ENCODE results near the gene NAT10.

NAT10 gene

GRCh38 chr11:34111722-34112270 lies 6.4 kb downstream of the NAT10 start:
- DNase-seq (ENCODE audit: low read depth), result no peak

- no peak for DNase-seq (ENCODE audit: low read depth)
These were observed 8.6 kb downstream of the NAT10 start for GRCh38 chr11:34114014-34114413.

- no peak for DNase-seq (ENCODE audit: low read depth)
These were observed 9.0 kb downstream of the NAT10 start for GRCh38 chr11:34114471-34114870.

GRCh38 chr11:34120651-34121050 lies 15.2 kb downstream of the NAT10 start:
- DNase-seq (ENCODE audit: low read depth), result no peak

- no peak for DNase-seq (ENCODE audit: low read depth)
These were observed 19.6 kb downstream of the NAT10 start for GRCh38 chr11:34124885-34125668.

- no peak for DNase-seq (ENCODE audit: low read depth)
These were observed 21.8 kb downstream of the NAT10 start for GRCh38 chr11:34126959-34127848.

- no peak for DNase-seq (ENCODE audit: low read depth)
These were observed 23.4 kb downstream of the NAT10 start for GRCh38 chr11:34128824-34129223.

- DNase-seq (ENCODE audit: low read depth), result no peak
These were observed 27.0 kb downstream of the NAT10 start for GRCh38 chr11:34132261-34132965.

GRCh38 chr11:34134765-34135164 lies 29.3 kb downstream of the NAT10 start:
- DNase-seq (ENCODE audit: low read depth), result no peak

- DNase-seq (ENCODE audit: low read depth), result no peak
These were observed 30.0 kb downstream of the NAT10 start for GRCh38 chr11:34135439-34135838.

GRCh38 chr11:34136420-34136819 lies 31.0 kb downstream of the NAT10 start:
- DNase-seq (ENCODE audit: low read depth), result no peak

- no peak for DNase-seq (ENCODE audit: low read depth)
These were observed 33.9 kb downstream of the NAT10 start for GRCh38 chr11:34139346-34139745.

- no peak for DNase-seq (ENCODE audit: low read depth)
These were observed 34.7 kb downstream of the NAT10 start for GRCh38 chr11:34140149-34140548.

GRCh38 chr11:34143048-34143447 lies 37.6 kb downstream of the NAT10 start:
- DNase-seq (ENCODE audit: low read depth), result no peak

- DNase-seq (ENCODE audit: low read depth), result no peak
These were observed 39.6 kb downstream of the NAT10 start for GRCh38 chr11:34145073-34145472.

GRCh38 chr11:34145847-34146381 lies 40.5 kb downstream of the NAT10 start:
- no peak for DNase-seq (ENCODE audit: low read depth)

GRCh38 chr11:34146411-34146810 lies 41.0 kb downstream of the NAT10 start:
- no peak for DNase-seq (ENCODE audit: low read depth)

GRCh38 chr11:34146866-34147265 lies 41.4 kb downstream of the NAT10 start:
- DNase-seq (ENCODE audit: low read depth), result no peak

- no peak for DNase-seq (ENCODE audit: low read depth)
These were observed 42.2 kb downstream of the NAT10 start for GRCh38 chr11:34147581-34147980.

GRCh38 chr11:34148504-34149165 lies 43.2 kb downstream of the NAT10 start:
- DNase-seq (ENCODE audit: low read depth), result no peak

- no peak for DNase-seq (ENCODE audit: low read depth)
These were observed 43.8 kb downstream of the NAT10 start for GRCh38 chr11:34149274-34149673.
